ENCODE results near the gene RMDN3. TPM values are rescaled to one million over a fixed set of nuclear protein-coding genes. Genes with fewer than 3 reads are reported as not detected.
A peak's percentile ranks its signal among the peaks of the same experiment; 100 is the strongest.

RMDN3 gene
- total and polyA plus RNA-seq, 2 of the 13 experiments (the other 11 are each of a cell fraction or from before 2014, with no cell fraction given): 16.8 to 19.5 TPM

GRCh38 chr15:40694688-40695468 lies 60.2 kb downstream of the RMDN3 start, which contains the start of gene RAD51 (continued):
- TF ChIP-seq, protein P1, sequence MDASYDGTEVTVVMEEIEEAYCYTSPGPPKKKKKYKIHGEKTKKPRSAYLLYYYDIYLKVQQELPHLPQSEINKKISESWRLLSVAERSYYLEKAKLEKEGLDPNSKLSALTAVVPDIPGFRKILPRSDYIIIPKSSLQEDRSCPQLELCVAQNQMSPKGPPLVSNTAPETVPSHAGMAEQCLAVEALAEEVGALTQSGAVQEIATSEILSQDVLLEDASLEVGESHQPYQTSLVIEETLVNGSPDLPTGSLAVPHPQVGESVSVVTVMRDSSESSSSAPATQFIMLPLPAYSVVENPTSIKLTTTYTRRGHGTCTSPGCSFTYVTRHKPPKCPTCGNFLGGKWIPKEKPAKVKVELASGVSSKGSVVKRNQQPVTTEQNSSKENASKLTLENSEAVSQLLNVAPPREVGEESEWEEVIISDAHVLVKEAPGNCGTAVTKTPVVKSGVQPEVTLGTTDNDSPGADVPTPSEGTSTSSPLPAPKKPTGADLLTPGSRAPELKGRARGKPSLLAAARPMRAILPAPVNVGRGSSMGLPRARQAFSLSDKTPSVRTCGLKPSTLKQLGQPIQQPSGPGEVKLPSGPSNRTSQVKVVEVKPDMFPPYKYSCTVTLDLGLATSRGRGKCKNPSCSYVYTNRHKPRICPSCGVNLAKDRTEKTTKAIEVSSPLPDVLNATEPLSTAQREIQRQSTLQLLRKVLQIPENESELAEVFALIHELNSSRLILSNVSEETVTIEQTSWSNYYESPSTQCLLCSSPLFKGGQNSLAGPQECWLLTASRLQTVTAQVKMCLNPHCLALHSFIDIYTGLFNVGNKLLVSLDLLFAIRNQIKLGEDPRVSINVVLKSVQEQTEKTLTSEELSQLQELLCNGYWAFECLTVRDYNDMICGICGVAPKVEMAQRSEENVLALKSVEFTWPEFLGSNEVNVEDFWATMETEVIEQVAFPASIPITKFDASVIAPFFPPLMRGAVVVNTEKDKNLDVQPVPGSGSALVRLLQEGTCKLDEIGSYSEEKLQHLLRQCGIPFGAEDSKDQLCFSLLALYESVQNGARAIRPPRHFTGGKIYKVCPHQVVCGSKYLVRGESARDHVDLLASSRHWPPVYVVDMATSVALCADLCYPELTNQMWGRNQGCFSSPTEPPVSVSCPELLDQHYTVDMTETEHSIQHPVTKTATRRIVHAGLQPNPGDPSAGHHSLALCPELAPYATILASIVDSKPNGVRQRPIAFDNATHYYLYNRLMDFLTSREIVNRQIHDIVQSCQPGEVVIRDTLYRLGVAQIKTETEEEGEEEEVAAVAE (CRISPR knock-in tag; IDR thresholded peaks at IDR 0.05; ENCODE audit: borderline replicate concordance): 0 out of 2 replicates have a peak, but pooled peaks have one; percentile 59
- TF ChIP-seq ZNF747 (CRISPR knock-in tag; IDR thresholded peaks at IDR 0.05; ENCODE audit: borderline replicate concordance): peak; percentile 15; the same call in 1 of the 2 replicates
- TF ChIP-seq SOX5 (CRISPR knock-in tag; IDR thresholded peaks at IDR 0.05; ENCODE audit: borderline replicate concordance): no peak; the same call in 1 of the 2 replicates
- peak; percentile 73; the same call in 1 of the 2 replicates for TF ChIP-seq NFKB2 (CRISPR knock-in tag; IDR thresholded peaks at IDR 0.05; ENCODE audit: borderline replicate concordance)
- TF ChIP-seq IRF2 (CRISPR knock-in tag; IDR thresholded peaks at IDR 0.05): peak; percentile 63
- TF ChIP-seq FOXK2 (IDR thresholded peaks at IDR 0.05): no peak
- peak; percentile 84; the same call in 1 of the 2 replicates for TF ChIP-seq HBP1 (CRISPR knock-in tag; IDR thresholded peaks at IDR 0.05; ENCODE audit: low read depth)
- TF ChIP-seq FOXM1 (CRISPR knock-in tag; IDR thresholded peaks at IDR 0.05): no peak; the same call in 1 of the 2 replicates
- peak; percentile 83 for TF ChIP-seq KMT2A (CRISPR knock-in tag; IDR thresholded peaks at IDR 0.05)
- no peak for TF ChIP-seq HIVEP1 (CRISPR knock-in tag; IDR thresholded peaks at IDR 0.05)
- TF ChIP-seq ZNF350 (CRISPR knock-in tag; IDR thresholded peaks at IDR 0.05; ENCODE audit: borderline replicate concordance, low read depth): peak; percentile 66; the same call in 1 of the 2 replicates
- no peak for TF ChIP-seq ZNF781 (CRISPR knock-in tag; IDR thresholded peaks at IDR 0.05; ENCODE audit: borderline replicate concordance, not compliant biosample characterization)
- TF ChIP-seq, protein P2, sequence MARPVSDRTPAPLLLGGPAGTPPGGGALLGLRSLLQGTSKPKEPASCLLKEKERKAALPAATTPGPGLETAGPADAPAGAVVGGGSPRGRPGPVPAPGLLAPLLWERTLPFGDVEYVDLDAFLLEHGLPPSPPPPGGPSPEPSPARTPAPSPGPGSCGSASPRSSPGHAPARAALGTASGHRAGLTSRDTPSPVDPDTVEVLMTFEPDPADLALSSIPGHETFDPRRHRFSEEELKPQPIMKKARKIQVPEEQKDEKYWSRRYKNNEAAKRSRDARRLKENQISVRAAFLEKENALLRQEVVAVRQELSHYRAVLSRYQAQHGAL (CRISPR knock-in tag; IDR thresholded peaks at IDR 0.05; ENCODE audit: not compliant biosample characterization): no peak
- peak; percentile 56; the same call in 1 of the 2 replicates for TF ChIP-seq ZNF264 (CRISPR knock-in tag; IDR thresholded peaks at IDR 0.05)
- TF ChIP-seq ZNF281 (CRISPR knock-in tag; IDR thresholded peaks at IDR 0.05; ENCODE audit: borderline replicate concordance): no peak; the same call in 1 of the 2 replicates
- TF ChIP-seq THAP8 (CRISPR knock-in tag; IDR thresholded peaks at IDR 0.05; ENCODE audit: borderline replicate concordance): no peak
- TF ChIP-seq RCOR2 (CRISPR knock-in tag; IDR thresholded peaks at IDR 0.05): no peak
- TF ChIP-seq ZNF430 (CRISPR knock-in tag; IDR thresholded peaks at IDR 0.05): no peak; the same call in 1 of the 2 replicates
- TF ChIP-seq ATF7-NPFF (CRISPR knock-in tag; IDR thresholded peaks at IDR 0.05; ENCODE audit: low read depth): peak; percentile 96

Data from HepG2 (cell line).